ENCODE data around the gene GBGT1. TPM values are rescaled to one million over a fixed set of nuclear protein-coding genes. Genes with fewer than 3 reads are reported as not detected.

GBGT1 gene
- total RNA-seq, 1 experiment from 2014 or later = 16.5 TPM

DNA sequence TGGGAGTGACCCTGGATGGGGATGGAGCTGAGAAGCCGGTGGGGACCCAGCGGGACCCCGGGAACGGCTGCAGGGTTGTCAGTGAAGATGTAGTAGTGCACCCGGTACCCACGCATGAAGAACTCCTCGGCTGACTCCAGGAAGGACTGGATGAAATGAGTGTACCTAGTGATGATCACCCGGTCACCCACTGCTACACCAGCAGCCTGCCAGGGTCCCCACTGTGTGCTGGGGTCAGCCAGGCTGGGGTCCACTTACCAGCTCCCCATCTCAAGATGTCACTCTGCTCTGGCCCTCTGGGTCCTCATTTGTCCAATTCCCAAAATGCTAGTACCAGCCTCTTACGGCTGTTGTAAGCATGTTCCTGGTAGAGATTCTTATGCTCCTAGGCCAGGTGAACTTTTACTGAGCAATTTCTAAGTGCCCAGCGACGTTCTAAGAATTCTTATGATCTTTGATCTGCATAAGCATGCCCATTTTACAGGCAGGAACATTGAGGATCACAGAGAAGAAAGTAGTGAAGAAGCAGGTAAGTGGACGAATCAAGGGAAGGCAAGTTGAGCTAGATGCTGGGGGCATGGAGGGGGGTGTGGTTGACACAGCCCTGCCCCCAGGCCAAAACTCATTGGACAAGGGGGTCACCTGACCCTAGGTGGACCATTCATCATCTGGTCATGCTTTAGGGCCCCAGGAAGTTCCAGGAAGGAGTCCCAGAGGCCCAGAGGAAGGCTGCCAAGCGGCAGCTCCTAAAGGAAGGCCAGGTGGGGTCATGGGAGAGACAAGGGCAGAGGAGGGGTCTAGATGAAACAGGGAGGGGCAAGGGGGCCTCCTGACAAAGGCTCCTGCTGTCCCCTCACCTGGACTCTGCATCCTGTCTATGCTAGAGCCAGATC lies 9.4 kb downstream of the GBGT1 start:
- CTCF ChIA-PET = interaction anchor here (1.6 to 2.9 kb wide), 3 partner anchors 10 to 34 kb away, joined by 5 to 9 read pairs (median 6); partner anchors contain the start of gene GBGT1
- TF ChIP-seq TCF7 (CRISPR knock-in tag; IDR thresholded peaks at IDR 0.05; ENCODE audit: low read depth) (no peak), NR1H2 (CRISPR knock-in tag; IDR thresholded peaks at IDR 0.05) (no peak), TEAD4 (CRISPR knock-in tag; IDR thresholded peaks at IDR 0.05) (no peak), SMAD3 (CRISPR knock-in tag; IDR thresholded peaks at IDR 0.05; ENCODE audit: borderline replicate concordance) (no peak), GTF2I (CRISPR knock-in tag; conservative IDR thresholded peaks at IDR 0.05) (no peak), RORB (CRISPR knock-in tag; IDR thresholded peaks at IDR 0.05) (no peak), E2F4 (CRISPR knock-in tag; IDR thresholded peaks at IDR 0.05; ENCODE audit: borderline replicate concordance, low read depth) (no peak), ATF2 (CRISPR knock-in tag; IDR thresholded peaks at IDR 0.05; ENCODE audit: borderline replicate concordance, low read depth) (no peak), USF1 (CRISPR knock-in tag; IDR thresholded peaks at IDR 0.05) (no peak), HMGA2 (CRISPR knock-in tag; IDR thresholded peaks at IDR 0.05) (no peak), ARID4B (CRISPR knock-in tag; IDR thresholded peaks at IDR 0.05; ENCODE audit: borderline replicate concordance) (no peak), MLX (CRISPR knock-in tag; IDR thresholded peaks at IDR 0.05) (no peak), MXD4 (CRISPR knock-in tag; IDR thresholded peaks at IDR 0.05; ENCODE audit: borderline replicate concordance) (no peak)
- TF ChIP-seq, protein P1, sequence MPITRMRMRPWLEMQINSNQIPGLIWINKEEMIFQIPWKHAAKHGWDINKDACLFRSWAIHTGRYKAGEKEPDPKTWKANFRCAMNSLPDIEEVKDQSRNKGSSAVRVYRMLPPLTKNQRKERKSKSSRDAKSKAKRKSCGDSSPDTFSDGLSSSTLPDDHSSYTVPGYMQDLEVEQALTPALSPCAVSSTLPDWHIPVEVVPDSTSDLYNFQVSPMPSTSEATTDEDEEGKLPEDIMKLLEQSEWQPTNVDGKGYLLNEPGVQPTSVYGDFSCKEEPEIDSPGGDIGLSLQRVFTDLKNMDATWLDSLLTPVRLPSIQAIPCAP (CRISPR knock-in tag; IDR thresholded peaks at IDR 0.05) = no peak
- no peak for DNase-seq (ENCODE audit: low spot score)
- no peaks in the 10 kb centered on the region; the same call in 1 of the 2 replicates for H3K27me3 Mint-ChIP-seq (ENCODE audit: low read depth)
- no peak overlapping the region for H3K4me3 Mint-ChIP-seq
- no peaks in the 10 kb centered on the region for H3K9me3 Mint-ChIP-seq
- ATAC-seq = no peak
- no peak overlapping the region for H3K27ac Mint-ChIP-seq
- H3K36me3 Mint-ChIP-seq = peaks cover 15% of the 10 kb centered on the region
- POLR2A ChIA-PET = no interaction called here
- H3K4me1 Mint-ChIP-seq = no peaks in the 10 kb centered on the region

Data from WTC11 (cell line).